Immature natural killer cell (primary cell): ENCODE measurements around the gene TTC23. TPM values are rescaled to one million over a fixed set of nuclear protein-coding genes. Genes with fewer than 3 reads are reported as not detected.
"Not testable (repeated sequence)": the region's sequence is repeated elsewhere in the genome, so short reads cannot be mapped to it uniquely, and the experiment has no call there.

ENCODE experiments used
- DNase-seq, 3 donors: peaks; one replicate each; pipeline ENCODE4 v3.0.0; 2022; ENCODE audit warnings: mixed read lengths in 1 of 3
- H3K27ac Mint-ChIP-seq, 6 donors: one replicate each; pipeline ENCODE4 v1.8.0; 2020; ENCODE audit warnings: mixed read lengths in 6 of 6, mild to moderate bottlenecking in 5 of 6, inconsistent platforms in 4 of 6, moderate library complexity in 3 of 6
- H3K27me3 Mint-ChIP-seq, 3 donors: one replicate each; pipeline ENCODE4 v1.8.0; 2020 to 2021; ENCODE audit warnings: low read depth in 3 of 3, mild to moderate bottlenecking in 3 of 3, mixed read lengths in 3 of 3, moderate library complexity in 3 of 3, inconsistent platforms in 1 of 3
- H3K36me3 Mint-ChIP-seq, 3 donors: one replicate each; pipeline ENCODE4 v1.8.0; 2020; ENCODE audit warnings: mixed read lengths in 3 of 3, inconsistent platforms in 2 of 3, mild to moderate bottlenecking in 2 of 3
- H3K4me1 Mint-ChIP-seq, 2 donors: one replicate each; pipeline ENCODE4 v1.8.0; 2020; ENCODE audit warnings: inconsistent platforms in 2 of 2, mild to moderate bottlenecking in 2 of 2, mixed read lengths in 2 of 2, moderate library complexity in 1 of 2
- H3K4me3 Mint-ChIP-seq, 5 donors: one replicate each; pipeline ENCODE4 v1.8.0; 2020; ENCODE audit warnings: mild to moderate bottlenecking in 5 of 5, mixed read lengths in 5 of 5, inconsistent platforms in 3 of 5, moderate library complexity in 3 of 5
- H3K9me3 Mint-ChIP-seq, 6 donors: one replicate each; pipeline ENCODE4 v1.8.0; 2020; ENCODE audit warnings: mild to moderate bottlenecking in 6 of 6, mixed read lengths in 6 of 6, inconsistent platforms in 4 of 6, moderate library complexity in 3 of 6
- polyA plus RNA-seq, 3 donors: library from polyadenylated mRNA; unstranded; fragments of 300-500 nt; fragmentation: Illumina TruSeq; gene quantifications; one replicate each; pipeline ENCODE4 v1.2.3, GENCODE V29; 2021

The TTC23 gene
- polyA plus RNA-seq, 3 donors from 2014 or later, result 0.21 to 0.25 TPM; not detected in 1

- no peaks in the 10 kb centered on the region for H3K4me1 Mint-ChIP-seq
- H3K27ac Mint-ChIP-seq, result no peak overlapping the region
- peaks cover 2 to 3% (median 2%) of the 10 kb centered on the region in 3 donors for H3K27me3 Mint-ChIP-seq
- no peak overlapping the region for H3K4me3 Mint-ChIP-seq
- no peak for DNase-seq
- no peaks in the 10 kb centered on the region for H3K9me3 Mint-ChIP-seq
- H3K36me3 Mint-ChIP-seq, result no peaks in the 10 kb centered on the region
Measured at GRCh38 chr15:99118258-99118632, 131.1 kb downstream of the TTC23 start.

- Mint-ChIP-seq H3K36me3 (no peaks in the 10 kb centered on the region), H3K4me3 (no peak overlapping the region), H3K4me1 (no peaks in the 10 kb centered on the region), H3K9me3 (no peaks in the 10 kb centered on the region), H3K27me3 (peaks cover 2 to 3% (median 2%) of the 10 kb centered on the region in 3 donors), H3K27ac (no peak overlapping the region)
- DNase-seq, result no peak
Measured at GRCh38 chr15:99117563-99118257, 131.7 kb downstream of the TTC23 start.

- H3K9me3 Mint-ChIP-seq, result no peaks in the 10 kb centered on the region
- H3K36me3 Mint-ChIP-seq, result no peaks in the 10 kb centered on the region
- no peaks in the 10 kb centered on the region for H3K4me1 Mint-ChIP-seq
- no peak overlapping the region for H3K4me3 Mint-ChIP-seq
- no peak for DNase-seq
- H3K27me3 Mint-ChIP-seq, result peaks cover 2 to 3% (median 2%) of the 10 kb centered on the region in 3 donors
- H3K27ac Mint-ChIP-seq, result no peak overlapping the region
Measured at GRCh38 chr15:99117111-99117510, 132.3 kb downstream of the TTC23 start.

- Mint-ChIP-seq H3K4me1 (peaks cover 6 to 11% of the 10 kb centered on the region in 2 donors), H3K27ac (no peak overlapping the region), H3K27me3 (peaks cover 2 to 4% (median 3%) of the 10 kb centered on the region in 3 donors), H3K4me3 (no peak overlapping the region), H3K9me3 (no peaks in the 10 kb centered on the region), H3K36me3 (no peaks in the 10 kb centered on the region)
- DNase-seq, result no peak
Measured at GRCh38 chr15:99115300-99116215, 133.8 kb downstream of the TTC23 start.

GRCh38 chr15:99114511-99115299 lies 134.7 kb downstream of the TTC23 start:
- H3K4me1 Mint-ChIP-seq, result peaks cover 6 to 11% of the 10 kb centered on the region in 2 donors
- H3K27ac Mint-ChIP-seq, result no peak overlapping the region
- H3K9me3 Mint-ChIP-seq, result no peaks in the 10 kb centered on the region
- peaks cover 2 to 7% (median 4%) of the 10 kb centered on the region in 3 donors for H3K27me3 Mint-ChIP-seq
- H3K4me3 Mint-ChIP-seq, result no peak overlapping the region
- no peaks in the 10 kb centered on the region for H3K36me3 Mint-ChIP-seq
- DNase-seq, result no peak

- DNase-seq, result no peak
- Mint-ChIP-seq H3K4me1 (peaks cover 6 to 11% of the 10 kb centered on the region in 2 donors), H3K27ac (no peak overlapping the region), H3K4me3 (no peak overlapping the region), H3K36me3 (no peaks in the 10 kb centered on the region), H3K9me3 (no peaks in the 10 kb centered on the region), H3K27me3 (peaks cover 2 to 7% (median 2%) of the 10 kb centered on the region in 3 donors)
Measured at GRCh38 chr15:99113547-99114271, 135.7 kb downstream of the TTC23 start.

- H3K36me3 Mint-ChIP-seq, H3K27me3 Mint-ChIP-seq, DNase-seq, H3K27ac Mint-ChIP-seq, H3K4me3 Mint-ChIP-seq, H3K9me3 Mint-ChIP-seq: not testable (repeated sequence)
- H3K4me1 Mint-ChIP-seq, result peaks cover 10 to 16% of the 10 kb centered on the region in 2 donors
Measured at GRCh38 chr15:99111641-99112040, 137.7 kb downstream of the TTC23 start.

- no peak overlapping the region for H3K27ac Mint-ChIP-seq
- H3K36me3 Mint-ChIP-seq, result no peaks in the 10 kb centered on the region
- peaks cover 14 to 21% of the 10 kb centered on the region in 2 donors for H3K4me1 Mint-ChIP-seq
- H3K4me3 Mint-ChIP-seq, result no peak overlapping the region
- peaks cover 8 to 15% (median 10%) of the 10 kb centered on the region in 3 donors for H3K27me3 Mint-ChIP-seq
- no peaks in the 10 kb centered on the region for H3K9me3 Mint-ChIP-seq
- DNase-seq, result no peak
Measured at GRCh38 chr15:99110581-99111320, 138.6 kb downstream of the TTC23 start.

GRCh38 chr15:99110093-99110492 lies 139.3 kb downstream of the TTC23 start:
- Mint-ChIP-seq H3K27me3 (peaks cover 8 to 15% (median 10%) of the 10 kb centered on the region in 3 donors), H3K4me1 (peaks cover 14 to 21% of the 10 kb centered on the region in 2 donors), H3K9me3 (no peaks in the 10 kb centered on the region), H3K27ac (no peak overlapping the region), H3K4me3 (no peak overlapping the region), H3K36me3 (no peaks in the 10 kb centered on the region)
- no peak for DNase-seq

- Mint-ChIP-seq H3K9me3 (no peaks in the 10 kb centered on the region), H3K27me3 (peaks cover 8 to 15% (median 11%) of the 10 kb centered on the region in 3 donors), H3K27ac (no peak overlapping the region), H3K4me1 (peaks cover 15 to 21% of the 10 kb centered on the region in 2 donors), H3K4me3 (no peak overlapping the region), H3K36me3 (no peaks in the 10 kb centered on the region)
- DNase-seq, result no peak
Measured at GRCh38 chr15:99109555-99110021, 139.8 kb downstream of the TTC23 start.

GRCh38 chr15:99108993-99109392 lies 140.4 kb downstream of the TTC23 start:
- peaks cover 16 to 21% of the 10 kb centered on the region in 2 donors for H3K4me1 Mint-ChIP-seq

GRCh38 chr15:99106417-99107220 lies 142.8 kb downstream of the TTC23 start:
- H3K36me3 Mint-ChIP-seq, result no peaks in the 10 kb centered on the region
- H3K4me3 Mint-ChIP-seq, result peak overlapping the region; percentile 38 to 71 (median 45)
- peaks cover 16 to 21% of the 10 kb centered on the region in 2 donors for H3K4me1 Mint-ChIP-seq
- H3K27me3 Mint-ChIP-seq, result peaks cover 9 to 20% (median 16%) of the 10 kb centered on the region in 3 donors
- DNase-seq, result peak in 1 of 3 donors; percentile 19
- H3K27ac Mint-ChIP-seq, result no peak overlapping the region
- no peaks in the 10 kb centered on the region for H3K9me3 Mint-ChIP-seq

More at GRCh38 chr15:99108993-99109392, 140.4 kb downstream of the TTC23 start:
- H3K4me3 Mint-ChIP-seq, result no peak overlapping the region
- H3K36me3 Mint-ChIP-seq, result no peaks in the 10 kb centered on the region
- H3K9me3 Mint-ChIP-seq, result no peaks in the 10 kb centered on the region
- H3K27ac Mint-ChIP-seq, result no peak overlapping the region
- H3K27me3 Mint-ChIP-seq, result peaks cover 8 to 15% (median 13%) of the 10 kb centered on the region in 3 donors
- DNase-seq, result no peak
